Choroid plexus epithelial cell (primary cell): ENCODE results near the gene MGAT4A.

Experiments
- DNase-seq: peaks from one replicate; pipeline ENCODE4 v3.0.0-alpha.2; 2010; ENCODE audit warnings: low read depth
- H3K4me3 ChIP-seq: 2 replicates; pipeline ENCODE4 v1.5.1; 2011; ENCODE audit warnings: low read depth, mild to moderate bottlenecking, control low read depth, low read length, moderate library complexity
- CTCF ChIP-seq: conservative IDR thresholded peaks from 2 replicates; pipeline ENCODE4 v1.5.1; 2011; ENCODE audit warnings: low read depth, mild to moderate bottlenecking, control low read depth, inconsistent platforms, low read length, moderate library complexity

MGAT4A gene

GRCh38 chr2:98695255-98695654, 35.7 kb downstream of the MGAT4A start:
- DNase-seq: no peak
- H3K4me3 ChIP-seq: no peak overlapping the region
- TF ChIP-seq CTCF: no peak

- H3K4me3 ChIP-seq: no peak overlapping the region
- no peak for TF ChIP-seq CTCF
- no peak for DNase-seq
These were observed 37.5 kb downstream of the MGAT4A start for GRCh38 chr2:98693477-98693876.

GRCh38 chr2:98692090-98693054, 38.6 kb downstream of the MGAT4A start:
- no peak overlapping the region for H3K4me3 ChIP-seq
- no peak for TF ChIP-seq CTCF
- DNase-seq: no peak

- TF ChIP-seq CTCF: no peak
- DNase-seq: no peak
- no peak overlapping the region for H3K4me3 ChIP-seq
These were observed 39.6 kb downstream of the MGAT4A start for GRCh38 chr2:98691303-98691702.

GRCh38 chr2:98685930-98686887, 44.7 kb downstream of the MGAT4A start:
- no peak for DNase-seq

GRCh38 chr2:98683728-98684127, 47.2 kb downstream of the MGAT4A start:
- TF ChIP-seq CTCF: no peak
- DNase-seq: no peak

More at GRCh38 chr2:98685930-98686887, 44.7 kb downstream of the MGAT4A start:
- H3K4me3 ChIP-seq: no peak overlapping the region
- no peak for TF ChIP-seq CTCF

More at GRCh38 chr2:98683728-98684127, 47.2 kb downstream of the MGAT4A start:
- no peak overlapping the region for H3K4me3 ChIP-seq
